C4-2B (cell line): ENCODE data around the gene PISD.

Source experiments
- CTCF ChIP-seq: fragments of 450-650 bp; conservative IDR thresholded peaks from 2 replicates; pipeline ENCODE4 v1.5.1; 2017; ENCODE audit warnings: mild to moderate bottlenecking
- ZFX ChIP-seq: fragments of 450-650 bp; IDR thresholded peaks from 2 replicates; pipeline ENCODE4 v1.6.1; 2017

- TF ChIP-seq CTCF (no peak), ZFX (no peak)
Measured at GRCh38 chr22:31574055-31574670, 87.9 kb downstream of the PISD start.
